Body of pancreas (tissue), 4 donors: ENCODE results near the gene NUPR1. TPM values are rescaled to one million over a fixed set of nuclear protein-coding genes. Genes with fewer than 3 reads are reported as not detected.
"Not testable (repeated sequence)": the region's sequence is repeated elsewhere in the genome, so short reads cannot be mapped to it uniquely, and the experiment has no call there.

ENCODE experiments used
- ATAC-seq: fragments of 150-250 bp; one replicate; pipeline ENCODE4 v1.9.1; 2016
- DNase-seq, 4 donors: peaks; one replicate each; pipeline ENCODE4 v3.0.0-alpha.2; 2019
- H3K27ac ChIP-seq, 4 donors: fragments of 200-600 bp; sonication (generic); 1 replicate in 3 of 4; 2 replicates in 1 of 4; pipeline versions ENCODE4 v1.5.1 to v1.6.1; 2016 to 2019; ENCODE audit warnings: mild to moderate bottlenecking in 1 of 4, mixed read lengths in 1 of 4, moderate library complexity in 1 of 4
- H3K27me3 ChIP-seq, 2 donors: fragments of 200-600 bp; sonication (generic); one replicate each; pipeline ENCODE4 v1.6.0; 2016; ENCODE audit warnings: mild to moderate bottlenecking in 1 of 2
- H3K36me3 ChIP-seq, 2 donors: fragments of 200-600 bp; sonication (generic); replicated peaks in 1 of 2; 2 replicates each; pipeline ENCODE4 v1.5.1; 2016; ENCODE audit warnings: low read depth in 2 of 2; ENCODE audit not compliant: insufficient read depth in 1 of 2
- H3K4me1 ChIP-seq: fragments of 200-600 bp; sonication (generic); one replicate; pipeline ENCODE4 v1.6.0; 2016
- H3K4me3 ChIP-seq, 2 donors: fragments of 200-600 bp; sonication (generic); 1 replicate in 1 of 2; 2 replicates in 1 of 2; pipeline ENCODE4 v1.5.1; 2016 to 2019
- H3K9me3 ChIP-seq, 3 donors: fragments of 200-600 bp; sonication (generic); 1 replicate in 2 of 3; 2 replicates in 1 of 3; pipeline ENCODE4 v1.5.1; 2016
- POLR2A ChIP-seq, 3 donors: fragments of 450-650 bp; IDR thresholded peaks; one replicate each; pipeline ENCODE4 v1.6.1; 2016; ENCODE audit warnings: antibody characterized with exemption in 3 of 3, mild to moderate bottlenecking in 2 of 3
- WGBS, 2 donors: methylation state at CpG; one replicate each; pipeline ENCODE4 v1.1.5; 2017; 5-methylcytosine and 5-hydroxymethylcytosine counted together
- intact Hi-C: fragments of 100-400 bp; cut with DNase I; formaldehyde crosslinking; loops from one replicate; pipeline ENCODE4 v1.15.1; 2023
- total RNA-seq, 2 donors: library from RNA; depleted of rRNA; stranded (reverse); fragments of >200 nt; gene quantifications; one replicate each; pipeline ENCODE4 v1.1.0, GENCODE V29; 2016
- TF ChIP-seq, protein P1 (sequence below), 7 experiments: fragments of 450-650 bp in 4 of 7; fragments of 200-600 bp in 3 of 7; sonication (generic) in 3 of 7; IDR thresholded peaks; one replicate each; pipeline ENCODE4 v1.5.1; 2016 to 2019; ENCODE audit warnings: antibody characterized with exemption in 7 of 7

The NUPR1 gene
- total RNA-seq, 2 donors from 2014 or later = 32.0 to 92.4 TPM

DNA sequence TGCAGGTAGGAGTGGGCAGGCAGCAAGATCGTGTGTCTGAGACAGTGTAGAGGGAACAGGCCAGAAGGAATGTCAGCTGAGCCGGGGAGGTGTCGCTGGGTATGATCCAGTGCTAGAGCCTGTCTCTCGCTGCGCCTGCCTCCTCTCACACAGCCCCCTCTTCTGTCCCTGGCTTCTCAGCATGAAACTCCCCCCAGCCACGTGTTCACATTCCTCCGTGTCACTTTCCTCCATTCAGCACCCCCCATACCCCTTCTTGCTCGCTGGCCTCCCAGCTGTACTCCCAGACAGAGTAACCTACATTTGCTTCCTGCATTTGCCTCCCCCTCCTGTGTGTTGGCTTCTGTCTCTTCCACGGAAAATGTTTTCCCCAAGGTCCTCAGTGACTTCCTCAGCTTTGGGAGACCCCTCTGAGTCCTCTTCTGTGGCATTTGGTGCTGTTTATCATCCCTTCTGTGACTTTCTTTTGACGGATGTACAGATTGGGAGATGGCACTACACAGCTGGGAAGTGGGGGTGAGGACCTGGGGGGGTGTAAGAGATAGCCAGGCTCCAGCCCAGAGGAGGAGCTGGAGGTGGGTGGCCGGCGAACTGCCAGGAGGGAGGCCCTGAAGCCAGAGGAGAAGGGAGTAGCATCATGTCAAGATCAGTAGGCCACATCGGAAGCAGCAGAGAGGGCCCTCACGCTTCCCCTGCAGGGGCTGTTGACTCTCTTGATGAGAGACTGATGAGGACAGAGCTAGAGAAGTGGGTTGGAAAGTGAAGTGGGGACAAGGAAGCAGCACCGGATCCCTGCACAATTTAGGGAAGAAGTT is 34.1 kb upstream of the NUPR1 start:
- Histone ChIP-seq H3K4me1 (no peaks in the 10 kb centered on the region), H3K4me3 (no peak overlapping the region), H3K36me3 (no peaks in the 10 kb centered on the region), H3K27ac (no peak overlapping the region), H3K27me3 (no peaks in the 10 kb centered on the region), H3K9me3 (no peaks in the 10 kb centered on the region)
- ATAC-seq (no peak), DNase-seq (peak in 1 of 4 donors; percentile 7)
- intact Hi-C loops = no loop called here
- TF ChIP-seq, protein P1, sequence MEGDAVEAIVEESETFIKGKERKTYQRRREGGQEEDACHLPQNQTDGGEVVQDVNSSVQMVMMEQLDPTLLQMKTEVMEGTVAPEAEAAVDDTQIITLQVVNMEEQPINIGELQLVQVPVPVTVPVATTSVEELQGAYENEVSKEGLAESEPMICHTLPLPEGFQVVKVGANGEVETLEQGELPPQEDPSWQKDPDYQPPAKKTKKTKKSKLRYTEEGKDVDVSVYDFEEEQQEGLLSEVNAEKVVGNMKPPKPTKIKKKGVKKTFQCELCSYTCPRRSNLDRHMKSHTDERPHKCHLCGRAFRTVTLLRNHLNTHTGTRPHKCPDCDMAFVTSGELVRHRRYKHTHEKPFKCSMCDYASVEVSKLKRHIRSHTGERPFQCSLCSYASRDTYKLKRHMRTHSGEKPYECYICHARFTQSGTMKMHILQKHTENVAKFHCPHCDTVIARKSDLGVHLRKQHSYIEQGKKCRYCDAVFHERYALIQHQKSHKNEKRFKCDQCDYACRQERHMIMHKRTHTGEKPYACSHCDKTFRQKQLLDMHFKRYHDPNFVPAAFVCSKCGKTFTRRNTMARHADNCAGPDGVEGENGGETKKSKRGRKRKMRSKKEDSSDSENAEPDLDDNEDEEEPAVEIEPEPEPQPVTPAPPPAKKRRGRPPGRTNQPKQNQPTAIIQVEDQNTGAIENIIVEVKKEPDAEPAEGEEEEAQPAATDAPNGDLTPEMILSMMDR (IDR thresholded peaks at IDR 0.05) = no peak
- no peak for TF ChIP-seq POLR2A (IDR thresholded peaks at IDR 0.05)
- WGBS, 2 donors = 70 to 71% methylated on average over 15 of the region's 15 CpGs

DNA sequence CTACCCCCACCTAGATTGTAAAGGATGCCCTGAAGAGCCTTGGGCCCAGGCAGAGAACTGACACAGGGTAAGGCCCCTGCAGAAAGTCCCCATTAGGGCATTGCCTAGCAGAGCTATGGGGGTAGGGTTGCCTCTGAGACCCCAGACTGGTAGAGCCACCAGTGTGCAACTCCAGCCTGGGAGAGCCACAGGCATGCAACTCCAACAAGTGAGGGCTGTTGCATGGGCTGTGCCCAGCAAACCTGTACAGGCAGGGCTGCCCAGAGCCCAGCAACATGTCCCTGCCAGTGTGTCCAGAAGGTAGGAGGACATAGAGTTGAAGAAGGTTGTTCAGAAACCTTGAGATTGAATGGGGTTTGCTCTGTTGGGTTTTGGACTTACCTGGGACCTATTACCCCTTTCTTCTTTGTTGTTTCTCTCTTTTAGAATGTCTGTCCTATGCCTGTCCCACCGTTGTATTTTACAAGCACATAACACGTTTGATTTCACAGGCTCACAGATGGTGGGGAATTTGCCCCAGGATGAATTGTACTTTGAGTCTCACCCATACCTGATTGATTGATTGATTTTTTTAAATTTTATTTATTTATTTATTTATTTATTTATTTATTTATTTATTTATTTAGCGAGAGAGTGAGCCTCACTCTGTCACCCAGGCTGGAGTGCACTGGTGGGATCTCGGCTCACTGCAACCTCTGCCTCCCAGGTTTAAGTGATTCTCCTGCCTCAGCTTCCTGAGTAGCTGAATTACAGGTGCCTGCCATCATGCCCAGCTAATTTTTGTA is 31.4 kb upstream of the NUPR1 start:
- no peak for TF ChIP-seq POLR2A (IDR thresholded peaks at IDR 0.05)
- no peak for DNase-seq
- intact Hi-C loops = no loop called here
- Histone ChIP-seq H3K4me1 (no peaks in the 10 kb centered on the region), H3K27ac (no peak overlapping the region), H3K4me3 (no peak overlapping the region), H3K36me3 (no peaks in the 10 kb centered on the region), H3K9me3 (no peaks in the 10 kb centered on the region), H3K27me3 (no peaks in the 10 kb centered on the region)
- no peak for ATAC-seq
- 93 to 98% methylated on average over 4 of the region's 4 CpGs for WGBS, 2 donors

DNA sequence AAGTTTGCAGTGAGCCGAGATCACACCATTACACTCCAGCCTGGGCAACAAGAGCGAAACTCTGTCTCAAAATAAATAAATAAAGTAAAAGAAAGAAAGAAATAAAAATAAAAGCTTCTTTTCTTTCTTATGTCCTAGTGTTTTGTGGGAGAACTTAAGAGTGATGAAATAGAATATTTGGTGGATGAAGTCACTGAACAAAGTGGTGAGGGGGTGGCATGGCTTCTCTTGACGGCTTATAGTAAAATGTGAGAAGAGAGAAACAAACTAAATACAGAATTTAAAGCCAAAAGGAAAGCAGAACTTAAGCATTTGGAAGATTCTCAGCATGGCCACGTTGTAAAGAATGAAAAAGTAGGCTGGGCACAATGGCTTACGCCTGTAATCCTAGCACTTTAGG is 30.2 kb upstream of the NUPR1 start:
- intact Hi-C loops = no loop called here
- WGBS, 2 donors = 88 to 96% methylated on average over 5 of the region's 5 CpGs

DNA sequence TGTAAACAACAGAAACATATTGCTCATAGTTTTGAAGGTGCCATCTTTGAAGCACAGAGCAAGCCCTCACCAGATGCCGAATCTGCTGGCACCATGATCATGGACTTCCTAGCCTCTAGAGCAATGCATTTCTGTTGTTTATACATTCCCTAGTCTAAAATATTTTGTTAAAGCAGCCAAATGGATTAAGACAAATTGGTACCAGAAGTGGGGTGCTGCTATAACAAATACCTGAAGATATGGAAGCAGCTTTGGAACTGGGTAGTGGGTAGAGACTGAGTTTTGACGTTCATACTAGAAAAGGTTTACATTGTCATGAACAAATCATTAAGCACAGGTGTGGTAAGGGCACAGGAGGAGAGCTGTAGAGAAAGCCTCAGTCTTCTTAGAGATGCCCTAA is 28.5 kb upstream of the NUPR1 start:
- 91 to 97% methylated on average over 2 of the region's 2 CpGs for WGBS, 2 donors
- H3K9me3 ChIP-seq = no peaks in the 10 kb centered on the region
- DNase-seq (no peak), ATAC-seq (no peak)
- no peak overlapping the region for H3K4me3 ChIP-seq
- intact Hi-C loops = no loop called here
- no peaks in the 10 kb centered on the region for H3K4me1 ChIP-seq
- no peaks in the 10 kb centered on the region for H3K27me3 ChIP-seq
- no peaks in the 10 kb centered on the region for H3K36me3 ChIP-seq
- TF ChIP-seq, protein P1 (IDR thresholded peaks at IDR 0.05) = no peak
- TF ChIP-seq POLR2A (IDR thresholded peaks at IDR 0.05) = no peak
- no peak overlapping the region for H3K27ac ChIP-seq

More for the DNA sequence above, 30.2 kb upstream of the NUPR1 start:
- DNase-seq (no peak), ATAC-seq (no peak)
- no peaks in the 10 kb centered on the region for H3K4me1 ChIP-seq
- H3K4me3 ChIP-seq = no peak overlapping the region
- H3K9me3 ChIP-seq = no peaks in the 10 kb centered on the region
- H3K27ac ChIP-seq = no peak overlapping the region
- TF ChIP-seq POLR2A (IDR thresholded peaks at IDR 0.05) = no peak
- TF ChIP-seq, protein P1 (IDR thresholded peaks at IDR 0.05) = no peak
- H3K36me3 ChIP-seq = no peaks in the 10 kb centered on the region
- H3K27me3 ChIP-seq = no peaks in the 10 kb centered on the region

DNA sequence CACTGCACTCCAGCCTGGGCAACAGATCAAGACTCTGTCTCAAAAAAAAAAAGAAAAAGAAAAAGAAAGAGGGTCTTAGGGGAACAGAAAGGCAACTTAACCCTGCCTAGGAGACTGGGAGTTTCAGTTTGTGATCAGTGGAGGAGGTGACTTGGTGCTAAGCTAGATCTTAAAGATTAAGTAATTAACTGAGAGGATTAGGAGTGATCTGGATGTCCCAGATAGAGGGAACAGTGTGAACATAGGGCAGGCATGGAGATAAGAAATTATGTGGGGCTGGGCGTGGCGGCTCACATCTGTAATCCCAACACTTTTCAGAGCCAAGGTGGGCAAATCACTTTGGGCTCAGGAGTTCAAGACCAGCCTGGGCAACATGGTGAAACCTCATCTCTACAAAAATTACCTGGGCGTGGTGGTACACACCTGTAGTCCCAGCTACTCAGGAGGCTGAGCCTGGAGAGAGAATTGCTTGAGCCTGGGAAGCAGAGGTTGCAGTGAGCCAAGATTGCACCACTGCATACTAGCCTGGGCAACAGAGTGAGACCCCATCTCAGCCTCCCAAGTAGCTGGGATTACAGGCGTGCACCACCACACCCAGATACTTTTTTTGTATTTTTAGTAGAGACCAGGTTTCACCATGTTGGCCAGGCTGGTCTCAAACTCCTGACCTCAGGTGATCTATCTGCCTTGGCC is 27.6 kb upstream of the NUPR1 start:
- WGBS, 2 donors = 92 to 100% methylated on average over 3 to 4 of the region's 4 CpGs
- H3K4me1 ChIP-seq, H3K27ac ChIP-seq, H3K4me3 ChIP-seq, intact Hi-C loops, ATAC-seq, H3K9me3 ChIP-seq, H3K36me3 ChIP-seq, DNase-seq, H3K27me3 ChIP-seq: not testable (repeated sequence)
